AML-193 (cell line): ENCODE results near the gene MRPL17.
"Not testable (repeated sequence)": the region's sequence is repeated elsewhere in the genome, so short reads cannot be mapped to it uniquely, and the experiment has no call there.

Source experiments
- DNase-seq, 2 experiments: peaks; one replicate each; lab custom pipeline; 2025; lab: John Stamatoyannopoulos, UW

MRPL17 gene

GRCh38 chr11:6682936-6683861 is at the start of gene MRPL17:
Gene MRPL17, minus strand, starts transcription at chr11:6683340. Its CDS starts 44 bp downstream, at chr11:6683296.
- peak; percentile 98 for DNase-seq

DNA sequence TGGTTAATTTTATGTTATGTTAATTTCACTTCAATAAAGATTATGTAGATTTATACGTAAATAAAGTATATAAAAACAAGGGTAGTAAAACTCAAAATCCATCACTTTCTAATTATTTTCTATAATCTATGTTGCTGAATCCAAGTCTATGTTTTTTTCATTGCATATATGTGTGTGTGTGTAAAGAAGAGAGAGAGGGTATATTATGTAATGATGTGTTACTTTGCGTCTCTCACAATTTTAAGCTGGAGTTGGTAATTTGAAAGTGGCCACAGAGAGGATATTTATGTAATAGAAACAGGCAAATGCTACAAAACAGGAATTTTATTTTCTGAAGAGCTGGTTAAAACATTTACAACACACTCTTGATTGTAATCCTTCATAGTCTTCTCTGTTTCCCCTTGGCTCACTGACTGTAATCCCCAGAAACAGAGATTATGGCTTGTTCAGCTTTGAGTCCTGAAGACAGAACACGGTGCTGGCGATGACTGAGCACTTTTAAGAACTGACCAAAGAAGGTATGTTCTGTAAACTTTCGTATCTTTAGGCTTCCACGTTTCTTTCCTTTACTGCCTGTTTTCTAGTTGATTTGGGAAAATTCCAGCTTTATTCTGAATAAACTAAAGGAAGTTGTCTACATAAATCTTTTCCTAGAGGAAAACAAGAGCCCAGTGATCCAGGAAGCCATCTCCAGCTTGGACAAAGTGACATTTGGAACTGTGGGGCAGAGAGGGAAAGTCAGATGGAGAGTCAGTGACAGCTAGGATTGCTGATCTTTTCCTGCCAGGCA is 45.0 kb upstream of the MRPL17 start:
- no peak for DNase-seq

GRCh38 chr11:6725386-6725896 is 42.3 kb upstream of the MRPL17 start:
- no peak for DNase-seq

- no peak for DNase-seq
These were observed 40.9 kb upstream of the MRPL17 start for GRCh38 chr11:6724013-6724412.

GRCh38 chr11:6721343-6721742 is 38.2 kb upstream of the MRPL17 start:
- no peak for DNase-seq

- no peak for DNase-seq
These were observed 36.4 kb upstream of the MRPL17 start for GRCh38 chr11:6719576-6719975.

GRCh38 chr11:6717426-6717825 is 34.3 kb upstream of the MRPL17 start:
- DNase-seq: no peak

GRCh38 chr11:6711552-6711951 is 28.4 kb upstream of the MRPL17 start:
- DNase-seq: peak; percentile 5 to 7

- no peak for DNase-seq
These were observed 25.7 kb upstream of the MRPL17 start for GRCh38 chr11:6708876-6709275.

- DNase-seq: peak; percentile 41 to 43
These were observed 22.9 kb upstream of the MRPL17 start for GRCh38 chr11:6705905-6706535.

GRCh38 chr11:6703247-6704063 is 20.3 kb upstream of the MRPL17 start:
- peak; percentile 93 to 95 for DNase-seq

DNA sequence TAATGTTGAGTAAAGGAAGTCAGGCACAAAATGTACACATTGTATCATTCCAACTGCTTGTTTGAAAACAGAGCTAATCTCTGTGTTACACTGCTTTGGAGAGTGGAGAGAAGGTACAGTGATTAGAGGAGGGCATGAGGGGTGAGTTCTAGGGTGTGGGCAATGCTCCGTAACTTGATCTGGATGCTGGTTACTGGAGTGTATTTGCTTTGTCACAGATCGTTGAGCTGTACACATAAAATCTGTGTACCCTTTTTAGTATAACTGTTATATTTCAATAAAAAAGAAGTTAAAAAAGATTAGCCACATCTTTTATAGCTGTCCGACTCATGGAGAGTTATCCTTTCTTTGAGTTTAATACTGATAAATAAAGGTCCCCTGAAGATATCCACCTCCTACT is 18.8 kb upstream of the MRPL17 start:
- DNase-seq: not testable (repeated sequence)

- DNase-seq: no peak
These were observed 12.2 kb upstream of the MRPL17 start for GRCh38 chr11:6695377-6695776.

DNA sequence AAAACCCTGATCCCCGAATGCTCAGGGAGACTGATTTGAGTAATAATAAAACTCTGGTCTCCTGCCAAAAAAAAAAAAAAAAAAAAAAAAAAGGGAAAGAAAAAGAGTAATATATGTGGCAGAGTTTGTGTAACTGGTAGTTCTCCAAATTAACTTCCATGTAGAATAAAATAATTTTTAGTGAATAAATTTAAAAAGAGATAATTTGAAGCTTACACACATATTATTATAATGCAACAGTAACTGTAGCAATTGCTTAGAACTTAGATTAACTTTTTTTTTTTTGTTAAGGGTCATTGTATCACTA is 11.0 kb upstream of the MRPL17 start:
- DNase-seq: no peak

DNA sequence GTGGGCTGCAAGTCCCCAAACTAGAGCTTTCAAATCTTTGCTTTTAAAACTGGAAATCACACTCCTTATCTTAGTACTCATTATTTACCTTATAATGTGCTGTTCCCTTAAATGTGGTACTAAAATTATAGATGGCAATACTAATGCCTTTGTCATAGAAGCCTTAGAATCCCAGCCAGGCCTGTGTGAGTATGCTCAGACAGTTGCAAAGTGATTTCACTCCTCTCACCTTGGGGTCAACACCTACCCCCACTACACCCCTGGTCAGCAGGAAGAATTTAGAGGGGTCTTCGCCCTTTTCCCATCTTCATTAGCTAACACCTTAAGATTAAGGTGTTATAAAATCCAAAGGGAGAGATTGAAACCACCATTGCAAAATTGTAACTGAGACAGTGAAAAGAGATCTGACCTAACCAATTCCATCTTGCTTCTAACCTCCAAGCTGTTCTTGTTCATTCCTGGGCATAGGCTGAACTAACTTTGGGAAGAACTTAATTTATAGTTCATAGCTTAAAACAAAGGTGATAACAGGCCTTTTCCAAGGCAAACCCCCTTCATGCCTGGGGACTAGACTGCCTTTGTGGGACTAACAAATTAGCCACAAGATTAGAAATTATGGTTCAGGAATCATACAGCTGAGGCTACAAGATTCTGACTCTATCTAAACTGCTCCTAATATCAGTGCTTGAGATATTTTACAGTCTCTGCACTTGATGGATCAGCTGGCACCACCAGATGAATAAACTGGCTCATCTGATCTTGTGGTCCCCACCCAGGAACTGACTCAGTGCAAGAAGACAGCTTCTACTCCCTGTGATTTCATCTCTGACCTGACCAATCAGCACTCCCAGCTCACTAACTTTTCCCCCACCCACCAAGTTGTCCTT is 10.4 kb upstream of the MRPL17 start:
- no peak for DNase-seq

DNA sequence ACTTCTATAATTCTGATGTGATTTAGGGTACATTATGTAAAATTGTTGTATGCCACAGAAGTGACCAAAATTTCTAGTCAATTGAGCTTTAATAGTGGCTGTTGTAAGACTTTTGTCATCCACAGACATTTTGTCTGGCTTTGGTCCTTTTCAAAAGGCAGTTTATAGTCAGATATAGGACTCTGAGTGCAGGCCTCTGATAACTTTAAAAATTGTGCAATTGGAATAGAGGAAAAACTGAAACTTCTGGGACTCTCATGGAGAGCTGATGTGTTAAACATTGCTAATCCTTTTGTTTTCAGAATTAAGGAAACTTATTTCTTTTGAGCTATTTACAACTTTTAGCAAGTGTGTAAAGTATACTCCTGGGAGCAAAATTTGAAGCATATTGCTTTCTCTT is 9.0 kb upstream of the MRPL17 start:
- no peak for DNase-seq

DNA sequence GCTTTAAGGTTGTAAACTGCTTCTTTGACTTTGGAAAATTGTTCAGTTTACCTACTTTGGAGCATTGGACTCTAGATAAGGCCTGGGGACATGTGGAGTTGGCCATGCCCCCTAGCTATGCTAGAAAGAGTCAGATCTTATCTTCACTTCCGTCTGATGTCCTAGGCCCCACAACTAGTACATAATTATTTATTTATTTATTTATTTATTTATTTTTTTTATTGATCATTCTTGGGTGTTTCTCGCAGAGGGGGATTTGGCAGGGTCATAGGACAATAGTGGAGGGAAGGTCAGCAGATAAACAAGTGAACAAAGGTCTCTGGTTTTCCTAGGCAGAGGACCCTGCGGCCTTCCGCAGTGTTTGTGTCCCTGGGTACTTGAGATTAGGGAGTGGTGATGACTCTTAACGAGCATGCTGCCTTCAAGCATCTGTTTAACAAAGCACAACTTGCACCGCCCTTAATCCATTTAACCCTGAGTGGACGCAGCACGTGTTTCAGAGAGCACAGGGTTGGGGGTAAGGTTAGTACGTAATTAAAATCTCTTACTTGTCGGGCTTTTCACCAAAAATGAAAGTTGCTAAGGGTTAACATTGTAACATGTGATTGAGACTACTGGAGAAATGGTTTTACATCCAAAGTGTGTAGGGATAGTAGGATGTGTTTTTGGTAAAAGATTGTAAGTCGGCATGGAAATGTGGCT is 7.4 kb upstream of the MRPL17 start:
- not testable (repeated sequence) for DNase-seq

DNA sequence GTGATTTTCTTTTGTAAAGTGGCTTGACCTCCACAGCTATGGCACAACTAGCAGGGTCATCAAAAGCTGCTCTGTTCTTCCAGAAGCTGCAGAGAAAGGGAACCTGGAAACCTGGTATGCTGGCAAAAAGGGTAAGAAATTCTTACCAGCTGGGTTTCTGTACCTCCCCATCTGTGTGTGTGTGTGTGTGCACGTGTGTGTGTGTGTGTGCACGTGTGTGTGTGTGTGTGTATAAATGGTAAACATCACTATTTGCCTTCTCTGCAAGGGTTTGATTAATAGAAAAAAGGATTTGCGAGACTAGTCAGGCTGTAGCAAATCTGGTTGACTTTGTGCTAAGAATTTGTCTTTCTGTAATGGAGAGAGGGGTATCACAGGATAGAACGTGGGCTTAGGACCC is 4.7 kb upstream of the MRPL17 start:
- DNase-seq: no peak

DNA sequence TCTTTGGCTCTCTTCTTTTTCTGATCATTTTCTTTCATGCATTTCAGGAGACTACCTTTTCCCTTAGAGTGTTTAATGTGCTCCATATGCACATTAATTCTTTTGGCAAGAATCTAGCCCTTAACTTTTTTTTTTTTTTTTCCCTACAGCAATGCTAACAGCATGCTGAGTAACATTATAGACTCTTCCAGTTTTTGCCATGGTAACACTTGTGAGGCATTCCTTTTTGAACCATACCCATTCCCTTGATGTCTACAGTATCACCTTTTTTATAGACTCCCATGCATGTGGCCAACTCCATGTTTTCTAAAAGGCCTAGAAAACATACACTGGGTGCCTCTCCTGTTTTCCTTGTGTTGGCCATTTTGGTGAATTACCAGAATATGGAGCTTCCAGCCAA is 2.9 kb upstream of the MRPL17 start:
- DNase-seq: no peak

GRCh38 chr11:6684068-6684467 is 928 bp upstream of the MRPL17 start:
- peak in 1 of 2 experiments; percentile 7 for DNase-seq
